ENCODE data around the gene RAB7B.

Gene RAB7B

DNA sequence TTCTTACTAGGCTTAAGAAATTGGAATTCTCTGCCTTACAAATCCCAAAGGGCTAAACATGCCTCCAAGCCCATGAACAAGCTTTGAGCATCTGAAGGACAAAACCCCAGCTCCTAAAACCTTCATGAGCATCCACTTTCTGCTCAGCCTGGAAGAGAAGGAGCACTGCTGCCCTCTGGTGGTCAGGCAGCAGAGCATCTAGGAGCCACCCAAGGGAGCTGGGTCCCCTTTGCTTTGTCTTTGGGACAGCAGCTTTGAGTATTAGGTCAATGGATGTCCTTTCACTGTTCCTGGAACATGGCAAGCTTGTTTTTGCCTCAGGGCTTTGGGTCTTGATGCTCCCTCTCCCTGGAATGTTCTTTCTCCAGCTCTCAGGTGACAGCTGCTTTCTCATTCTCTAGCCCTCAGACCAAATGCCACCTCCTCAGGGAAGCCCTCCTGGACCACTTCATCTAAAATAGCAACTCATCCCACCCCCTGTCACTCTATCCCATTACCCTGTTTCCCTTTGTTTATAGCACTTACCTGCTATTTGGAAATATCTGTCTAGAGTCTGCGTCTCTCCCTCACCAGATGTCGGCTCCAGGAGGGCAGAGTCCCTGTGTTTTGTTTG, 25.7 kb downstream of the RAB7B start:
- DNase-seq (ENCODE audit: low read depth) = peak; percentile 82
- no peak overlapping the region for H3K4me3 ChIP-seq (ENCODE audit: low read depth, low read length)

DNA sequence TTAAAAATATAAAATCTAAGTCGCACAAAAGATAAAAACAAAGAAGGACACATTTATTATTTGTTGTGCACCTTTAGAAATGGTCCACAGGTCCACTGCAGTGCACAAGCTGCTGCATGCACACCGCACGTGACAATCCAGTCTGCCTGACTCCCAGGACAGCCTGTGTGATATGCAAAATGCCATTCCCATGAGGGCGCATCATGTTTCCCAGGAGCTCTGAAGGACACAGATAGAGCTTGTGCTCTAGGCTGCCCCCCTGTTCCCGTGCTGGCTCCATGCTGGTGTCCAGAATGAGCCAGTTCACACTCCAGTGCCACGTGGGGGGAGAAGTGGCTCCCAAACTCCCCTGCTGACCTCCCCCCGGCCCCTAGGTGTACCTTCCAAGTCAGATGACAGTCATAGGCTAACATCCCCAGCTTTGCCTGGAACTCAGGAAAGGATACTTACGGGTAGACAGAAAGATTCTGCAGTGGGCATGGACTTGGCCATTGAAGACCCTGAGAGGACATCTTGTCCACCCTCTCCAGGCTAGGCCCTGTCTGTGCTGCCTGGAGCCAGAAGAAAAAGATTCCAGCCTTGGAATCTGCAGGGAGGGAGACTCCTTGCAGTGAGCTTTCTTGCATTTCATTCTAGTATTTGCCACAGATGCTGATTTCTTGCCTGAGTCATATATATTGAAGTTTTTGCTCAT, 26.3 kb downstream of the RAB7B start:
- DNase-seq (ENCODE audit: low read depth) = no peak
- no peak overlapping the region for H3K4me3 ChIP-seq (ENCODE audit: low read depth, low read length)

DNA sequence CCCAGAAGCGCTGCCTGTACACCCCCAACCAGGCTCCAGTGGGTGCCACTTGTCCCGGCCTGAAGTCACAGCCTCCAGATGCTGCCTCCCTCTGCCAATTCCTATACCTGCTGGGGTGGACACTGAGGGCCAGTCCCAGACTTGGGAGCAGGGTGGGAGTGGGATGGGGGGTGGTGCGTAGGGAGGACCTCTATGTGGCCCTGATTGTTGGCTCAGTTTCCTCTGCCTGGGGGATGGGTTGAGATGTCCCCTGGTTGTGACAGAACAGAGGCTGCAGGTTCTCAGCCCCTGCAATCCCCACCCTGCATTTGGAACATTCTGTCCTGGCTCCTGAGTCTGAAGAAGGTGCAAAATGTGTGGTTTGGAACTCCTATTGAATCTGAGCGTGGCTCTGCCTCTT, 27.2 kb downstream of the RAB7B start:
- H3K4me3 ChIP-seq (ENCODE audit: low read depth, low read length) = no peak overlapping the region
- DNase-seq (ENCODE audit: low read depth) = no peak

DNA sequence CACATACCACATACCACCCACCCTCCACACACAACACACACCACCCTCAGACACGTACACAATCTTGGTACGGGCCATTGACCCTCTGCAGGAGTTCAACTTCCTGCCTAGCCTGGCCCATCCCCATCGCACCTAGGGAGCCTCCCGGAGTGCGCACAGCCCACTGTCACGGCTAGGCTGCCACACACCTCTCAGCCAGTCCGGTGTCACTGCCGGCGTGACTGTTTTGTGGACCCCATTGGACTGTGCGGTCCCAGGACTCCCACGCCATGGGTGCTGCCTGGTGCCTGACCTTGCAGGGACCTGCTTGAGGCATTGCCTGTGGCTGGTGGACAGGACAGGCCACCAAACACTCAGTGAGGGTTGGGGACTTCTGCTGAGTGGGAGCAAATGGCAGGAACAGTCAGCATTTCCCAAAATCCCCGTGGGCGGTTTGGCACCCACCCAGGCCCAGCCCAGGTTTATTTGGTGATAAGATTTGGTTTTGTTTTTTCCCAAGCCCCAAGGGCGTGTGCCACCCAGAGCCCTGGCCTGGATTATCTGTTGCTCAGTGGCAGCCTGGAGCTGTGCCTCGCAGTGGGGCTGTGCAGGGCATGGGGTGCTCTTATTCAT, 27.7 kb downstream of the RAB7B start:
- DNase-seq (ENCODE audit: low read depth) = no peak
- no peak overlapping the region for H3K4me3 ChIP-seq (ENCODE audit: low read depth, low read length)

DNA sequence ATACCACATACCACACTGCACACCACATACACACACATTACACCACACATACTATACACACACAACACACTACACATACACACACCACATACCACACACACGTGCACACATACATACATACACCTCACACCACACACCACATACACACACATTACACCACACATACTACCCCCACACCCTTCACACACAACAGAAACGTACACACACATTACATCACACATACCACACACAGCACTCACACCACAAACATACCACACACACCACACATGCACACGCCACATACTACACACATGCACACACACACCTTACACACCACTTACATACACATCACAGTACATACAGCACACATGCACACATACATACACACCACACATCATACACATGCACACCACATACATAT, 28.5 kb downstream of the RAB7B start:
- no peak overlapping the region for H3K4me3 ChIP-seq (ENCODE audit: low read depth, low read length)
- no peak for DNase-seq (ENCODE audit: low read depth)

DNA sequence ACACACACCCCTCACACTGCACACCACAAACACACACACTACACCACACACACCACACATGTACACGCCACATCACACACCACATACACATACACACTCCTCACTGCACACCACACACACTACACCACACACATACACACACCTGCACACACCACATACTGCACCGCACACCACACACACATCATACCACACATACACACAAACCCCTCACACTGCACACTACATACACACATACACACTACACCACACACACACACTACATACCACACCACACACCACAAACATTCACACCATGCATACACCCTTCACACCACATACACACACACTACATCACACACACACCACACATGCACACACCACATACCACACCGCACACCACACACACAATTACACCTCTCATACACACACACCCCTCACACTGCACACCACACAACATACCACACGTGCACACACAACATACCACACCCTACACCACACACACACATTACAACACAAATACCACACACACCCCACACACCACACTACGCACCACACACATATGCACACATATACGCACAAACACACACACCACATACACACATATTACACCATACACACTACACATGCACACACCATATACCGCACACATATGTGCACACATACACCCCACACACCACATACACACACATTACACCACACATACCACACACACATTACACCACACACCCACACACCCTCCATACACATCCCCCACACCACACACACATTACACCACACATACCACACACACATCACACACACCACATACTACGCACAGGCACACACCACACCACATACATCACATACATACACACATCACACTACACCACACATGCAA, 29.6 kb downstream of the RAB7B start:
- H3K4me3 ChIP-seq (ENCODE audit: low read depth, low read length) = no peak overlapping the region

DNA sequence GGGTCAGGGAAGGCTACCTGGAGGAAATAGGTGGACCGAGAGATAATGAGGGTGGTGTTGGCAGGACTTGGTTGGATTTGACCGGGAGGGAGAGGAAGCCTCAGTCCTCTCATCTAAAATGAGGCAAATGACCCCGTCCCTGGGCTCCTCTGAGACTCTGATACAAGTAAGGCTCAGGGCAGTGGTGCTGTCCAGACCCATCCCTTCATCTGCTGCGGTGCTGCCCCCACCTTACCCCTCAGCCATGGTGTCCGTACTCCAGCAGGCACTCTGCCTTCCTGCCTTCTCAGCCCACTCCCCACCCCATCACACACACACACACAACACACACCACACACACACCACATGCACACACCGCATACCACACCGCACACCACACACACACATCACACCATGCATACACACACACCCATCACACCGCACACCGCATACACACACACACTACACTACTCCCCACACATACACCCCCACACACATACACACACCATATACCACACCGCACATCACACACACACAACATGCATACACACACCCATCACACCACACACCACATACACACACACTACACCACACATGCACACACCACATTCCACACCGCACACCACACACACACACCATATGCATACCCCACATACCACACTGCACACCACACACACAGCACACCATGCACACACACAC, 30.6 kb downstream of the RAB7B start:
- DNase-seq (ENCODE audit: low read depth) = no peak
- H3K4me3 ChIP-seq (ENCODE audit: low read depth, low read length) = no peak overlapping the region

More for the DNA sequence above, 29.6 kb downstream of the RAB7B start:
- no peak for DNase-seq (ENCODE audit: low read depth)

DNA sequence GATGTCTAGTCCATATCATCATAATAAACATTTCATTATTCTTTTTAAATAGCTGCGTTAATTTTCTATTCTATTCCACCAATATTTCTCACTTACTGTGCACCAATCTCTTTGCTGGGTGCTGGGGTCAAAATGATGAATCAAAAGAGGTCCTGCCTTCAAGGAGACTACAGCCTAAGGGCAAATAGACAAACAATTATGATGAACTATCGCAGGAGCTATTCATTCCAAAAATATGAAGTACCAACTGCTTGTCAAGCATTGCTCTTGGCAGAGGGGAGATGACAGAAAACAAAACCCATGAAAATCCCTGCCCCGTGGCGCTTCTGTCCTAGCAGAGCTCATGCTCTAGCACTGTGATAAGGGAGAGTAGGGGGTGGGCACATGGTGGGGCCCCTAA, 31.1 kb downstream of the RAB7B start:
- no peak overlapping the region for H3K4me3 ChIP-seq (ENCODE audit: low read depth, low read length)
- DNase-seq (ENCODE audit: low read depth) = no peak

DNA sequence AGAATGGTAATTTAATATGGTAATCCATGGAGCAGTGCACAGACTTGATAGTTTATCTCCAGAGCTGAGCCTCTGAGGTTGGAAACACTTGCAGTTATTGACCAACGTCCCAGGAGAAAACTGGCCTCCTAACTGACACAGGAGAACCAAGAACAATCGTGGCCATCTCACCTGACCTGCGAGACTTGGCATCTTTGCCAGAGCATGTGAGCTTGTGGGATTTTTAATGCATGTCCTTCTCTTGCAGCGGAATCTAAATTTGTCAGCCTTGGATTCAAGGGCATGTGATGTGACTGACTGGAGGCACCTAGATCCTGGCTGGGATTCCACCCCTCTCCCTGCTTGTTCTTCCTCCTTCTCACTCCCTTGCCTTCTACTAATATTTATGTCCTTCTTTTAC, 32.1 kb downstream of the RAB7B start:
- no peak overlapping the region for H3K4me3 ChIP-seq (ENCODE audit: low read depth, low read length)
- DNase-seq (ENCODE audit: low read depth) = no peak

DNA sequence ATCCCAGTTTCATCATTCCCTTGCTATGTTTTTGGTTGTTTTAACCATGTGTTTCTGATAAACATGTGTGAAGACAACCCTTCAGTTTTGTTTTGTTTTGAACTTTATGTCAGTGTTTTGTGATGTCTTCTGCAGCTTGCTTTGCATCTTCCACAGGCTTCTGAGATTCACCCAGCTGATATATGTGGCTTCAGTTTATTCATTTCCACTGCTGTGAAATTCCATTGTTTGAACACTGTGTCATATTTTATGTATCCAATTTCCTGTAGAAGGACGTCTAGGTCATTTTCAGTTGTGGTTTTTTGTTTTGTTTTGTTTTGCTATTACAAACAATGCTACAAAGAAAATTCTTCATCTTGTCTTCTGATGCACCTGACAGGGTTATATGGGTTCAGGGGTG, 32.7 kb downstream of the RAB7B start:
- H3K4me3 ChIP-seq (ENCODE audit: low read depth, low read length) = no peak overlapping the region
- DNase-seq (ENCODE audit: low read depth) = no peak

DNA sequence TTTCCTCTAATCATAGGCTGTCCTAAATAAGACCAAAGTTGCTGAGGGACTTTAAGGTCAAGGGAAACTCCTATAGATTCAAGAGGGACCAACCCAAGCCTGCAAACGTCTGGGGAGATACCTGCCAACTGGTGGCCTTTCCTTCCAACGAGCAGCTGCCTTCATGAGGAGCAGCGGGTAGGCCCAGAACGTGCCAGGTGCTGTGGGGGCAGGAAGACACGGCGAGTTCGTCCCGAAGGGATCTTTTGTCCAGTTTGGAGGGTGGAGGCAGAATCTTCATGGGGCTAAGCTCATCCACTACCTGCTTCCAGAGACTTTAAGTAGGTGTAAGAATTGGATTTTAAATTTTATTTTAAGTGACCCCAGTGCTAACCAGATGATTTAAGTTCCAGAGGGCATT, 34.0 kb downstream of the RAB7B start:
- H3K4me3 ChIP-seq (ENCODE audit: low read depth, low read length) = no peak overlapping the region

DNA sequence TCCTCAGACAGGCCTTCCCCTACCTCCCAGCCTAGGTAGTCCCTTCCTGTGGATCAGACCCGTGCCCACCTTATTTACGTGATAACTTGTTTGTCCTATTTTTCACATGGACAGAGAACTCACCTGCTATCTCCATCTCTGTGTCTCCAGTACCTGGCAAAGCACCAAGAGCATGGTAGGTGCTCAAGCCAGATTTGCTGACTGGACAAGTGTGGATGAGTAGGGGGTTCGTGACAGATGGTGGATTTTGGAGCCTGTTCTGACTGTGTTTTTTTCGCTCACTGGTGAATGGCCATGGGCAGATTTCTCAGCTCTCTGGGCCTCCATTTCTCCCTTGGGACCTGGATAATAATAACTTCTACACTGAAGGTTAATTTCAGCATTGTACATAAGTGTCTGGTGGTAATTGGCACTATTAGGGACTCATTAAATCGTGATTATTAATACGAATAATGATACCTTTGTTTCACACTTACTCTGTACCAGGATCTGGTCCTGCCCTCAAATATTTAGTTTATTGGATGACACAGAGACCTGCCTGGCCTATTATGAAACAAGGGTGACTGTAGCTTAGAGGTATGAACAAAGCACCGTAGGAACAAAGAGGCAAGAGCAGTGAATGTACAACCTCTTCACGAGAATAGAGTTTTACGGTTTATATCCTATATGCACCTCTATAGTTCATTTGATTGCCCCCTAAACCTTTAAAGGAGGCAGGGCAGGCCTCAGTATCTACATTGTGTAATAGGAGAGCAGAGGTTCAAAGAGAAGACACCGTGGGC, 35.5 kb downstream of the RAB7B start:
- DNase-seq (ENCODE audit: low read depth) = no peak
- no peak overlapping the region for H3K4me3 ChIP-seq (ENCODE audit: low read depth, low read length)

More for the DNA sequence above, 34.0 kb downstream of the RAB7B start:
- no peak for DNase-seq (ENCODE audit: low read depth)

DNA sequence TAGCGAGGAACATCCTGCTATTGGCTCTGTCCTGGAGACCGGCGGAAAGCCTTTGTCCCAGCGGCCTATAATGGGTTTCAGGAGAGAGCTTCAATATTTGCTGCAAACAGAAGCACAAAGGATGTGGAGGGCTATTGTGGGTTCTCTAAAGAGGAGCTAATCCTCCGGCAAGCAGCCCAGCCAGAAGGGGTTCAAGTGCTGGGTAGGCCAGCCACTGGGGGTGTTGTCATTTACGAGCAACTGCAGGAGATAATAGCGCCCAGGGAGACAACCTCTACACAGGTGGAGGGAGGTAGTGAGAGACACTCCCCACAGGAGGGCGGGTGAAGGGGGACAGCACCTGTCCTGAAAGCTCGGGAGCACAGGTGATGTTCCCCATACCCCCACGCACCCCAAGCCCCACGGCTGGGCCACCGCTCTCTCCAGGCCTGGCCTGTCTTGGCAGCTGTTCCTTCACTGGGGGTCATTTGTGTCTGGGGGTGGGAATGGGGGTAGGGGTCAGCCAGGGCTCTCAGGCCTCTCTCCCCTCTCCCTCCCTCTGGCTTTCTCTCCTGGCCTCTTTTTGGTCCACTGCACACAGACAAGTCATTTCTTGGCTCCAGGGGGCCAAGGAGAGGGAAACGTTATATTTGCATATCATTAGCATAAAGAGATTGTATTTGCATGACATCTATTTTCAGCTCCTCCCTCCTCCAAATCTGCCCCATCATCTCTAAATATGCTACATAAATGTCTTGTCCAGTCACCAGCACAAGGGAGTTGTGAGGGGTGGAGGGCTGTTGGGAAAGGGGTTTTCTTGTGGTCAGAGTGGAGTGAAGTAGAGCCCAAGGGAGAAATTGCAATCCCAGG, 37.9 kb downstream of the RAB7B start:
- H3K4me3 ChIP-seq (ENCODE audit: low read depth, low read length) = no peak overlapping the region
- no peak for DNase-seq (ENCODE audit: low read depth)

DNA sequence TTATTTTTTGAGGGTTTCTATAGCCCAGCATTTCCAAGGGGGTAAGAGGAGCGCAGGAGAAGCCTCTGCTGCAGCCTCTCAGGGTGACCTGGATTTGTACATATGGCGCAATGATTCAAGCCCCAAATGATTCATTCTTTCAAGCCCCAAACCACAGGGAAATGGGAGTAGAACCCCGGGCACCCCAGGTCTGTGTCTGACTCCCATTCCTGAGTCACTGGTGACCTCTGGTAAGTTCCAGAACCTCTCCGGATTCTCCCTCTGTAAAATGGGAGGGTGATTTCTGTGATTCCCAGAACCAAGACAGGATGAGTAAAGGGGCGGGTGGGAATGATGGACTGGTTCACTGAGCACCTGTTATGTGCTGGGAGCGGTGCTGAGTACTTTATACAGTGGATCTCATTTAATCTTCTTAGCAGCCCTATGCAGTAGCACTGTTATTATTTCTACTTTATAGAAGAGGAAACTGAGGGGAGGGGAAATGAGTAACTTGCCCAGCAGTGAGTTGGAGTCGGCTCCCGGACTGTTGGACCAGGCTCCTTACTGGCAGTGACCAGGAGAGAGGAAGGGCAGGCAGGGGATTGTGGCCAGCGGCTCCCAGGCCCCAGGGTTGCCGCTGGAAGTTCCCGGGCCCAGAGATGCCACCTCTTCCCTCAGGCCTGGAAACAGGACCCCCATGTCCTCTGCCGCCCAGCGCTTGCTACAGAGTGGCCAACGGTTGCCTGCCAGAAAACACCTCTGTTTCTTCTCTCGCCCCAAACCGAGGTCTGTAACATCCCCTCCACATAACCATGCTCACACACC, 39.6 kb downstream of the RAB7B start:
- no peak overlapping the region for H3K4me3 ChIP-seq (ENCODE audit: low read depth, low read length)
- peak; percentile 76 for DNase-seq (ENCODE audit: low read depth)

DNA sequence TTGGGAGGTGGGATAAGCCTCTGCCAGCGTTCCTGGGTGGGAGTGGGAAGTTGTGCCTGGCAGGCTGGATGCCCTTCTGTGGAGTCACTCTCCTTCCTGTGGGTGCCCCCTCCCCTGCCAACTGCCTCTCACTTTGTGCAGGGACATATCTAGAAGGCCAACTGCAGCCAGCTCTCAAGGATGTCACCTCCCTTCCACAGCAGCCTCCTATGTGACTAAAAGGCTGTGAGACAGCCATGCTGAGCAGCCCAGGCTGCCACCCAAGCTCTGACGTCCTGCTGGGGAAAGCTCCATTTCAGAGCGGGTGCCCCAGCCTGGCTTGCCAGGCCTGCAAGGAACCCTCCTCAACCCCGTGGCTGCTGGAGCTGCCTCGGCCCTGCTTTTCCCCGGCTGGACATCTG, 40.4 kb downstream of the RAB7B start:
- no peak overlapping the region for H3K4me3 ChIP-seq (ENCODE audit: low read depth, low read length)
- DNase-seq (ENCODE audit: low read depth) = no peak

DNA sequence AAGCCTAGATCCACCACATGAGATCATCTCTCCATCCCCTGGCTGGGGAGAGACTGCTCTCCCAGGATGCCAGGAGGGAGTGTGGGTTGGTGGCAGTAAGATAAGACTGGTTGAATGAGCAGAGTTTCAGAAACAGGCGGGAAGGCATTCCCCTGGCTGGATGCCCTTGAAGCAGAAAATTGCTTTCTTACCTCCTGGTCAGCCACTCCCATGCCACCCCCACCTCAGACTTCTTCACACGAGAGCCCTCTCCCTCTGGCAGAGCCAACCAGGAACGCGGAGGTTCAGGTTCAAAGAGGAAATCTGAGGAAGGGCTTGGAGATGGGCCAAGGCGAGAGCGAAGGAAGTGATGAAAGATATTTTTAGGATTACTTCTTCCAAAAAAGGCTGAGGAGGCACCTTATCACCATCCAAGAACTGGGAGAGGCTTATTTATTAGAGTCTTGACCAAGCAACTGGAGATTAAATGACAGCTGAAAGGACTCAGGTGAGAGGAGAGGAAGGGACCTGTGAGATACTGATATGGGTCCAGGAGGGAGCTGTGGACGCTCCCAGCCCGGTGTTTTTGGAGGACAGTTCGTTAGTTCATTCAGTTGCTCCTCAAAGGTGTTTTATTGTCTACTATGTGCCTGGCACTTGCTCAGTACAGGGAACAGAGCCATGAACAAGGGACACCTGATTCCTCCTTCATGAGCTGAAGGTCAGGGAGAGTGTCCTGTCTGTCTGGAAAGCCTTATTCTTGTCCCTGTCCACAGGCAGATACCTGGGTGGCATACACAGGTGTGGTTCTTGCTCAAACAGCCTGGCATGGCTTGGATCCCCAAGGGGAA, 41.0 kb downstream of the RAB7B start:
- H3K4me3 ChIP-seq (ENCODE audit: low read depth, low read length) = no peak overlapping the region
- no peak for DNase-seq (ENCODE audit: low read depth)
